ENCODE data around the gene PRR19. TPM values are rescaled to one million over a fixed set of nuclear protein-coding genes. Genes with fewer than 3 reads are reported as not detected.
A peak's percentile ranks its signal among the peaks of the same experiment; 100 is the strongest.

The PRR19 gene
- total RNA-seq, 4 donors from 2014 or later, result 0.17 to 0.50 TPM; not detected in 2

GRCh38 chr19:42281146-42281826 lies 20.6 kb upstream of the PRR19 start:
- TF ChIP-seq, protein P1, sequence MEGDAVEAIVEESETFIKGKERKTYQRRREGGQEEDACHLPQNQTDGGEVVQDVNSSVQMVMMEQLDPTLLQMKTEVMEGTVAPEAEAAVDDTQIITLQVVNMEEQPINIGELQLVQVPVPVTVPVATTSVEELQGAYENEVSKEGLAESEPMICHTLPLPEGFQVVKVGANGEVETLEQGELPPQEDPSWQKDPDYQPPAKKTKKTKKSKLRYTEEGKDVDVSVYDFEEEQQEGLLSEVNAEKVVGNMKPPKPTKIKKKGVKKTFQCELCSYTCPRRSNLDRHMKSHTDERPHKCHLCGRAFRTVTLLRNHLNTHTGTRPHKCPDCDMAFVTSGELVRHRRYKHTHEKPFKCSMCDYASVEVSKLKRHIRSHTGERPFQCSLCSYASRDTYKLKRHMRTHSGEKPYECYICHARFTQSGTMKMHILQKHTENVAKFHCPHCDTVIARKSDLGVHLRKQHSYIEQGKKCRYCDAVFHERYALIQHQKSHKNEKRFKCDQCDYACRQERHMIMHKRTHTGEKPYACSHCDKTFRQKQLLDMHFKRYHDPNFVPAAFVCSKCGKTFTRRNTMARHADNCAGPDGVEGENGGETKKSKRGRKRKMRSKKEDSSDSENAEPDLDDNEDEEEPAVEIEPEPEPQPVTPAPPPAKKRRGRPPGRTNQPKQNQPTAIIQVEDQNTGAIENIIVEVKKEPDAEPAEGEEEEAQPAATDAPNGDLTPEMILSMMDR (IDR thresholded peaks at IDR 0.05), result peak in 1 of 3 experiments; percentile 22
- no peak for TF ChIP-seq POLR2A (IDR thresholded peaks at IDR 0.05; ENCODE audit: low read depth)
- no peak for TF ChIP-seq EP300 (IDR thresholded peaks at IDR 0.05)
- TF ChIP-seq POLR2AphosphoS5 (IDR thresholded peaks at IDR 0.05), result peak; percentile 44 to 46
- 0% methylated on average over 5 of the region's 25 CpGs for WGBS
- intact Hi-C loops (cut with DNase I), result no loop called here
- Histone ChIP-seq H3K36me3 (peaks cover 0 to 6% (median 0%) of the 10 kb centered on the region in 4 donors), H3K9me3 (no peaks in the 10 kb centered on the region), H3K27ac (replicated peaks in 1 of 4) (peak overlapping the region; percentile 94 to 99 (median 98)), H3K4me1 (peaks cover 79 to 92% (median 87%) of the 10 kb centered on the region in 4 donors), H3K4me3 (peak overlapping the region; percentile 74 to 98 (median 85)), H3K27me3 (no peaks in the 10 kb centered on the region)
- DNase-seq (ENCODE audit: extremely low spot score), result no peak

DNA sequence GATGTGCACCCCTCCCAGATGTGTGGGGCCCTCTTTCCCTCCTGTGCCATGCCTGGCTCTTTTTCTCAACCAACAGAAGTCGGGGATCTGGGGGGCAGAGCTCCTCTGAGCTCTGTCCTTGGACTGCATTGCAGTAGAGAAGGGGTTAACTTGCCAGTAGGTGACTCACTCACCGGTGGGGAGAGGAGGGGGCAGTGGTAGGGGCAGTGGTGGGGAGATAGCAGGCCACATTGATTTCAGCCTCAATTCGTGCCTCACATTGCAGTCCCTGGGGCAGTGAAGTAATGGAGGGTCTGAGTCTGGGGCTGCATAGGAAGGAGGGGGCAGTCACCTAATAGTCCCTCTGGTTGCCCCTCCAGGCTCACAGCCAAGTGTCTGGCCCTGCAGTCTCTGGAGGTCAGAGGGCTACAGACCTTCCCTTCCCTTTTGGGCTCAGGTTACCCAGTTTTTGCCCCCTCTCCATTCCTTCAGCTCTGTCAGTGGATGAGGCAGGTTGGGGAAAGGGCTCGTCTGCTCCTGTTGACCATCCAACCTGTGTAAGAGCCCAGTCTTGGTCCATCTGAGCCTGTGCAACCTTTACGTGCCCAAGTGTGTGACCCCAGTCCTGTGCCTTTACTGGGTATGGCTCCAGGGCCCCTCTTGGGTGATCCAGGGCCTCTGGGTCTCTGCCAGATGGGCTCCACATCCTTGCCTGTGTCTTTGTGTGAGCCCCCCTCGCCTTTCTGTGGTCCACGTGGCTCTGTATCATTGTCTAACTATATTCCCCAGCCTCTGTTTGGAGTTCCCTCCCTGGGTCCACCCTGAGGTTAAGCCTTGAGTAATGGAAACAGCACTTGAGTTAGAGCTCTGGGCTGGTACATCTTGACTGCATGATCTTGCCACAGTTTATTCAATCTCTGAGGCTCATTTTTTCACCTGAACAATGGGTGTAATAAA lies 19.8 kb upstream of the PRR19 start:
- 18% methylated on average over 6 of the region's 7 CpGs for WGBS

GRCh38 chr19:42282819-42283187 lies 19.1 kb upstream of the PRR19 start:
- intact Hi-C loops (cut with DNase I), result no loop called here
- H3K27me3 ChIP-seq, result no peaks in the 10 kb centered on the region
- H3K4me1 ChIP-seq, result peaks cover 72 to 86% (median 81%) of the 10 kb centered on the region in 4 donors
- WGBS, result 47% methylated on average over 4 of the region's 4 CpGs
- H3K27ac ChIP-seq (replicated peaks in 1 of 4), result peak overlapping the region; percentile 94 to 99 (median 98)
- no peak for DNase-seq (ENCODE audit: extremely low spot score)
- peaks cover 8 to 11% (median 11%) of the 10 kb centered on the region in 4 donors for H3K36me3 ChIP-seq
- TF ChIP-seq, protein P1 (IDR thresholded peaks at IDR 0.05), result no peak
- TF ChIP-seq POLR2A (IDR thresholded peaks at IDR 0.05; ENCODE audit: low read depth), result no peak
- no peak for TF ChIP-seq POLR2AphosphoS5 (IDR thresholded peaks at IDR 0.05)
- no peak for TF ChIP-seq EP300 (IDR thresholded peaks at IDR 0.05)
- H3K4me3 ChIP-seq, result peak overlapping the region in 3 of 4 donors; percentile 68 to 93 (median 73)
- H3K9me3 ChIP-seq, result no peaks in the 10 kb centered on the region

More for the DNA sequence above, 19.8 kb upstream of the PRR19 start:
- Histone ChIP-seq H3K27me3 (no peaks in the 10 kb centered on the region), H3K9me3 (no peaks in the 10 kb centered on the region), H3K4me3 (peak overlapping the region; percentile 74 to 98 (median 85)), H3K4me1 (peaks cover 79 to 92% (median 87%) of the 10 kb centered on the region in 4 donors), H3K36me3 (peaks cover under 1 to 4% (median 3%) of the 10 kb centered on the region in 4 donors), H3K27ac (replicated peaks in 1 of 4) (peak overlapping the region; percentile 94 to 99 (median 98))
- TF ChIP-seq POLR2A (IDR thresholded peaks at IDR 0.05; ENCODE audit: low read depth) (no peak), POLR2AphosphoS5 (IDR thresholded peaks at IDR 0.05) (peak in 1 of 2 donors; percentile 8)
- DNase-seq (ENCODE audit: extremely low spot score), result no peak
- intact Hi-C loops (cut with DNase I), result no loop called here

GRCh38 chr19:42283188-42284065 lies 18.5 kb upstream of the PRR19 start:
- no peaks in the 10 kb centered on the region for H3K27me3 ChIP-seq
- H3K4me1 ChIP-seq, result peaks cover 66 to 80% (median 74%) of the 10 kb centered on the region in 4 donors
- H3K36me3 ChIP-seq, result peaks cover 14 to 17% (median 17%) of the 10 kb centered on the region in 4 donors
- intact Hi-C loops (cut with DNase I), result no loop called here
- H3K4me3 ChIP-seq, result peak overlapping the region; percentile 63 to 93 (median 70)
- TF ChIP-seq POLR2AphosphoS5 (IDR thresholded peaks at IDR 0.05), result peak; percentile 85 to 90
- TF ChIP-seq, protein P1 (IDR thresholded peaks at IDR 0.05), result peak in 1 of 3 experiments; percentile 13
- TF ChIP-seq POLR2A (IDR thresholded peaks at IDR 0.05; ENCODE audit: low read depth), result peak; percentile 79
- no peak for TF ChIP-seq EP300 (IDR thresholded peaks at IDR 0.05)
- WGBS, result 4% methylated on average over 14 of the region's 74 CpGs
- H3K9me3 ChIP-seq, result no peaks in the 10 kb centered on the region
- DNase-seq (ENCODE audit: extremely low spot score), result peak; percentile 99
- peak overlapping the region; percentile 94 to 99 (median 98) for H3K27ac ChIP-seq (replicated peaks in 1 of 4)
